CD14-positive monocyte (primary cell): ENCODE results near the gene PLXNA2. TPM values are rescaled to one million over a fixed set of nuclear protein-coding genes. Genes with fewer than 3 reads are reported as not detected.

Source experiments
- DNase-seq, 3 donors: peaks; one replicate each; pipeline ENCODE4 v3.0.0-alpha.2; 2011 to 2022
- H2AFZ ChIP-seq: 2 replicates; pipeline ENCODE4 v1.6.0; 2012; ENCODE audit warnings: mild to moderate bottlenecking, low read depth, low read length, inconsistent platforms; ENCODE audit not compliant: insufficient read depth, poor library complexity, severe bottlenecking
- H3K27ac ChIP-seq, 2 donors: 1 replicate in 1 of 2; 2 replicates in 1 of 2; pipeline ENCODE4 v1.5.1; 2012 to 2013; ENCODE audit warnings: low read length in 2 of 2, control low read depth in 1 of 2, inconsistent platforms in 1 of 2, low read depth in 1 of 2, mild to moderate bottlenecking in 1 of 2
- H3K27me3 ChIP-seq, 2 donors: one replicate each; pipeline versions ENCODE4 v1.6.0 to v1.6.1; 2011 to 2013; ENCODE audit warnings: low read length in 2 of 2; ENCODE audit not compliant: control insufficient read depth in 2 of 2, insufficient read depth in 2 of 2
- H3K36me3 ChIP-seq, 2 donors: replicated peaks in 1 of 2; 1 replicate in 1 of 2; 2 replicates in 1 of 2; pipeline versions ENCODE4 v1.5.1 to v1.6.1; 2012 to 2013; ENCODE audit warnings: low read length in 2 of 2, control low read depth in 1 of 2, inconsistent platforms in 1 of 2, mild to moderate bottlenecking in 1 of 2; ENCODE audit not compliant: insufficient read depth in 2 of 2, control insufficient read depth in 1 of 2
- H3K4me1 ChIP-seq, 2 donors: 1 replicate in 1 of 2; 2 replicates in 1 of 2; pipeline versions ENCODE4 v1.5.1 to v1.6.1; 2012 to 2013; ENCODE audit warnings: low read length in 2 of 2, control low read depth in 1 of 2, inconsistent platforms in 1 of 2, mild to moderate bottlenecking in 1 of 2, moderate library complexity in 1 of 2; ENCODE audit not compliant: insufficient read depth in 2 of 2, control insufficient read depth in 1 of 2
- H3K4me2 ChIP-seq: replicated peaks from 2 replicates; pipeline ENCODE3; 2012; ENCODE audit warnings: low read length, moderate library complexity, mild to moderate bottlenecking; ENCODE audit not compliant: poor library complexity, severe bottlenecking; ENCODE audit errors: extremely low read depth
- H3K4me3 ChIP-seq, 3 experiments: fragments of 200-600 bp in 1 of 3; sonication (generic) in 1 of 3; replicated peaks in 1 of 3; 1 replicate in 2 of 3; 2 replicates in 1 of 3; pipeline ENCODE4 v1.5.1; 2011 to 2013; ENCODE audit warnings: low read length in 3 of 3, mild to moderate bottlenecking in 3 of 3, control low read depth in 2 of 3, low read depth in 2 of 3, inconsistent platforms in 1 of 3, moderate library complexity in 1 of 3
- H3K79me2 ChIP-seq: 2 replicates; pipeline ENCODE4 v1.6.0; 2012; ENCODE audit warnings: mild to moderate bottlenecking, control low read depth, inconsistent platforms, low read length, moderate library complexity; ENCODE audit not compliant: insufficient read depth
- H3K9ac ChIP-seq: 2 replicates; pipeline ENCODE4 v1.6.0; 2017; ENCODE audit warnings: low read length, mild to moderate bottlenecking; ENCODE audit not compliant: insufficient read depth, poor library complexity, severe bottlenecking
- H3K9me3 ChIP-seq, 2 donors: replicated peaks in 1 of 2; 1 replicate in 1 of 2; 2 replicates in 1 of 2; pipeline versions ENCODE4 v1.5.1 to v1.6.1; 2012 to 2013; ENCODE audit warnings: low read length in 2 of 2, control low read depth in 1 of 2; ENCODE audit not compliant: control insufficient read depth in 1 of 2, insufficient read depth in 1 of 2
- H4K20me1 ChIP-seq: 2 replicates; pipeline ENCODE4 v1.6.0; 2012; ENCODE audit warnings: mild to moderate bottlenecking, low read length, control low read depth, moderate library complexity; ENCODE audit not compliant: insufficient read depth
- H3K27ac Mint-ChIP-seq, 7 donors: one replicate each; pipeline ENCODE4 v1.8.0; 2020; ENCODE audit warnings: mild to moderate bottlenecking in 7 of 7, mixed read lengths in 7 of 7, moderate library complexity in 6 of 7, inconsistent platforms in 2 of 7
- H3K27me3 Mint-ChIP-seq, 3 donors: one replicate each; pipeline ENCODE4 v1.8.0; 2021 to 2022; ENCODE audit warnings: low read depth in 3 of 3, mild to moderate bottlenecking in 3 of 3, mixed read lengths in 3 of 3, moderate library complexity in 3 of 3, inconsistent platforms in 1 of 3
- H3K36me3 Mint-ChIP-seq, 2 donors: one replicate each; pipeline ENCODE4 v1.8.0; 2020; ENCODE audit warnings: mixed read lengths in 2 of 2, inconsistent platforms in 1 of 2, mild to moderate bottlenecking in 1 of 2
- H3K4me1 Mint-ChIP-seq: one replicate; pipeline ENCODE4 v1.8.0; 2020; ENCODE audit warnings: mild to moderate bottlenecking, mixed read lengths
- H3K4me3 Mint-ChIP-seq, 2 donors: one replicate each; pipeline ENCODE4 v1.8.0; 2020; ENCODE audit warnings: mild to moderate bottlenecking in 2 of 2, mixed read lengths in 2 of 2, moderate library complexity in 1 of 2
- H3K9me3 Mint-ChIP-seq, 7 donors: one replicate each; pipeline ENCODE4 v1.8.0; 2020 to 2022; ENCODE audit warnings: mixed read lengths in 7 of 7, mild to moderate bottlenecking in 6 of 7, moderate library complexity in 6 of 7, inconsistent platforms in 2 of 7
- CTCF ChIP-seq: fragments of 200-600 bp; IDR thresholded peaks from one replicate; pipeline ENCODE4 v1.8.0; 2022; ENCODE audit warnings: antibody characterized with exemption, mild to moderate bottlenecking
- WGBS: methylation state at CpG from one replicate; pipeline ENCODE4 v1.1.5; 2013; ENCODE audit warnings: missing lambda C conversion rate; ENCODE audit not compliant: insufficient coverage; 5-methylcytosine and 5-hydroxymethylcytosine counted together
- intact Hi-C, 2 donors: fragments of 100-400 bp; cut with micrococcal nuclease; formaldehyde crosslinking; loops; one replicate each; pipeline versions ENCODE4 v1.15.0 to v1.15.1; 2023
- polyA plus RNA-seq, 3 donors: library from polyadenylated mRNA; depleted of rRNA in 1 of 3; unstranded in 2 of 3; stranded (reverse) in 1 of 3; fragments of 300-500 nt in 2 of 3; fragments of >200 nt in 1 of 3; fragmentation: Illumina TruSeq in 2 of 3; gene quantifications; 1 replicate in 2 of 3; 2 replicates in 1 of 3; pipeline ENCODE4 v1.2.3, GENCODE V29; 2012 to 2021

PLXNA2 gene
- polyA plus RNA-seq, 3 donors = 0.75 to 2.1 (median 1.1) TPM

- Histone ChIP-seq H3K79me2 (no peaks in the 10 kb centered on the region), H3K9ac (no peak overlapping the region), H2AFZ (no peak overlapping the region), H3K4me1 (no peaks in the 10 kb centered on the region), H3K9me3 (no peaks in the 10 kb centered on the region), H3K4me3 (no peak overlapping the region), H4K20me1 (no peaks in the 10 kb centered on the region), H3K36me3 (no peaks in the 10 kb centered on the region), H3K27ac (no peak overlapping the region), H3K27me3 (no peaks in the 10 kb centered on the region), H3K4me2 (no peak overlapping the region)
- no peak for TF ChIP-seq CTCF
- H3K9me3 Mint-ChIP-seq = no peaks in the 10 kb centered on the region
- H3K27ac Mint-ChIP-seq = no peak overlapping the region
- peaks cover 0 to 4% (median 2%) of the 10 kb centered on the region in 3 donors for H3K27me3 Mint-ChIP-seq
- no peak overlapping the region for H3K4me3 Mint-ChIP-seq
- H3K4me1 Mint-ChIP-seq = peaks cover 3% of the 10 kb centered on the region
- no peak for DNase-seq
- 16% methylated on average over 5 of the region's 7 CpGs for WGBS
- intact Hi-C loops = no loop called here
- no peaks in the 10 kb centered on the region for H3K36me3 Mint-ChIP-seq
These were observed 72.4 kb downstream of the PLXNA2 start for GRCh38 chr1:208171616-208172422.

- peaks cover 2 to 7% (median 6%) of the 10 kb centered on the region in 3 donors for H3K27me3 Mint-ChIP-seq
- no peak overlapping the region for H3K27ac Mint-ChIP-seq
- no peak for TF ChIP-seq CTCF
These were observed 73.9 kb downstream of the PLXNA2 start for GRCh38 chr1:208170252-208170651.

More at GRCh38 chr1:208170252-208170651, 73.9 kb downstream of the PLXNA2 start:
- no peaks in the 10 kb centered on the region for H3K79me2 ChIP-seq
- H3K4me3 Mint-ChIP-seq = no peak overlapping the region
- no peak for DNase-seq
- no peaks in the 10 kb centered on the region for H4K20me1 ChIP-seq
- no peaks in the 10 kb centered on the region for H3K36me3 ChIP-seq
- H3K9ac ChIP-seq = no peak overlapping the region
- no peaks in the 10 kb centered on the region for H3K36me3 Mint-ChIP-seq
- peaks cover 3% of the 10 kb centered on the region for H3K4me1 Mint-ChIP-seq
- no peaks in the 10 kb centered on the region for H3K9me3 Mint-ChIP-seq
- H3K4me3 ChIP-seq = no peak overlapping the region
- no peak overlapping the region for H2AFZ ChIP-seq
- intact Hi-C loops = no loop called here
- no peaks in the 10 kb centered on the region for H3K9me3 ChIP-seq
- H3K4me2 ChIP-seq = no peak overlapping the region
- 0% methylated on average over 3 of the region's 4 CpGs for WGBS
- H3K4me1 ChIP-seq = no peaks in the 10 kb centered on the region
- H3K27ac ChIP-seq = no peak overlapping the region
- peaks cover 0 to 2% of the 10 kb centered on the region in 2 donors for H3K27me3 ChIP-seq
